Ovary (tissue), 3 donors: ENCODE measurements around the gene METRNL.
"Not testable (repeated sequence)": the region's sequence is repeated elsewhere in the genome, so short reads cannot be mapped to it uniquely, and the experiment has no call there.

Source experiments
- CTCF ChIP-seq, 3 donors: fragments of 450-650 bp in 2 of 3; fragments of 200-600 bp in 1 of 3; IDR thresholded peaks; one replicate each; pipeline versions ENCODE4 v1.5.1 to v1.8.0; 2016 to 2022; ENCODE audit warnings: antibody characterized with exemption in 3 of 3, mild to moderate bottlenecking in 1 of 3
- EP300 ChIP-seq: sonication (generic); formaldehyde crosslinking; IDR thresholded peaks from one replicate; pipeline ENCODE4 v1.6.1; 2017; ENCODE audit warnings: antibody characterized with exemption
- donor health status: DM: no; HTN: no; CAD: no.

GRCh38 chr17:83031946-83032451 lies 47.4 kb upstream of the METRNL start:
- TF ChIP-seq CTCF (IDR thresholded peaks at IDR 0.05); EP300: not testable (repeated sequence)
